CD4-positive, alpha-beta T cell treated with Interleukin-17A for 1 hour (primary cell): ENCODE measurements around the gene DCC.
"Not testable (repeated sequence)": the region's sequence is repeated elsewhere in the genome, so short reads cannot be mapped to it uniquely, and the experiment has no call there.

Experiments used
- DNase-seq: peaks from one replicate; pipeline ENCODE4 v3.0.0-alpha.2; 2020

DCC gene

GRCh38 chr18:52353589-52353988 is 13.6 kb downstream of the DCC start:
- DNase-seq = no peak

GRCh38 chr18:52363861-52364260 is 23.9 kb downstream of the DCC start:
- no peak for DNase-seq

DNA sequence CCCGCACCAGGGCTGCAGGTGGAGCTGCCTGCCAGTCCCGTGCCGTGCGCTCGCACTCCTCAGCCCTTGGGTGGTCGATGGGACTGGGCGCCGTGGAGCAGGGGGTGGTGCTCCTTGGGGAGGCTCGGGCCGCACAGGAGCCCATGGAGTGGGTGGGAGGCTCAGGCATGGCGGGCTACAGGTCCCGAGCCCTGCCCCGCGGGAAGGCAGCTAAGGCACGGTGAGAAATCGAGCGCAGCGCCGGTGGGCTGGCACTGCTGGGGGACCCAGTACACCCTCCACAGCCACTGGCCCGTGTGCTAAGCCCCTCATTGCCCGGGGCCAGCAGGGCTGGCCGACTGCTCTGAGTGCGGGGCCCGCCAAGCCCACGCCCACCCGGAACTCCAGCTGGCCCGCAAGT is 26.9 kb downstream of the DCC start:
- DNase-seq = not testable (repeated sequence)

DNA sequence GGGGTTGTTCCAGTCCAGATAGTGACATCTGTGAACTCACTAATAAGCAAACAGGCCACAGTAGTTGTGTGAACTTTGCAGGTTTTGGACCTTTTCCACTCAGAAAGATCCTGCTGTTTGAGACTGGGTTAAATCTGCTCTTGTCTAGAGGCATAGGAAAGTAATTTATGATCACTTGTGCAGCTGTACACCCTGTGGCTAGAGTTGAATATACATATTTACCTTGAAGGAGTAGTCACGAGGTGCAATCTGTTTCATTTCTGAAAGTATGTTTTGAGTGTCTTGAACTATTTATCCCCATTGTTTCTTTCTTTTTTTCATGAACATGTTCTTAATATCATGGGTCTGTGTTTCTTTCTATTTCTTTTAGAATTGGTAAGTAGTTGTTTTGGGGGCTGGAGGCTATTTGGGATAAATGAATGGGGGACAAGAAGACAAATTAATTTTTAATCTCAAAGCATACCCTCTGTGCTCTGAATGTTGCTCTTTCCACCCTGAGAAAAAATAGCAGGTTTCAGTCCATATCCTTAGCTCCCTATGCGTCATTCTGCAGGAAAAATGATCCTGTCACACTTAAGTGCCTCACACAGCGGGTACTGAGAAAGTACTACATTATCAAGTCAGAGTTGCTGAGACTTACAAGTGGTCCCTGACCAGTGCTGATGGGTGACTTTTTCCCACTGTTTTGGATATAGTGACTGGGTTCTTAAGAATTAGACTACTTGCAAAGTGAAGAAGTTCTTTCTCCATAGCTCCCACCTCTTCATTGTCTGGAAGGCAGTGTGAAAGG is 28.2 kb downstream of the DCC start:
- no peak for DNase-seq

DNA sequence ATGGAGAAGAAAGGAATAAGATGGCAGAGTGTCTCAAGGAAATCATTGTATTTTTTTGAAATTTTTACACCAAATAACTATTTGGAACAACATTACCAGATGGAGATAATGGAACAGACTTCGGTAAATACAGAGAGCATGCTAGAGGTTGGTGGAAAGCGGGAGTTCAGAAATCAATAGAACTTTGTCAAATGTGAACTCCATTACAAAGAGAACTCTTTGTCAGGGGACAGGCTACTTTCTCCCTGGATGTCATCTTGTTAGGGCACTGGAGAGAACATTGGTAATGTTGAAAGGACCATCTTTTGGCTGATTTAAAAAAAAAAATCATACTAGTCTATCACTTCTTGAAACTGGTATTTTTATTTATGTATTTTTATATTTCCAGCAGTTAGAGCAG is 30.8 kb downstream of the DCC start:
- no peak for DNase-seq

- no peak for DNase-seq
Observed at GRCh38 chr18:52376104-52376503, 36.1 kb downstream of the DCC start.

DNA sequence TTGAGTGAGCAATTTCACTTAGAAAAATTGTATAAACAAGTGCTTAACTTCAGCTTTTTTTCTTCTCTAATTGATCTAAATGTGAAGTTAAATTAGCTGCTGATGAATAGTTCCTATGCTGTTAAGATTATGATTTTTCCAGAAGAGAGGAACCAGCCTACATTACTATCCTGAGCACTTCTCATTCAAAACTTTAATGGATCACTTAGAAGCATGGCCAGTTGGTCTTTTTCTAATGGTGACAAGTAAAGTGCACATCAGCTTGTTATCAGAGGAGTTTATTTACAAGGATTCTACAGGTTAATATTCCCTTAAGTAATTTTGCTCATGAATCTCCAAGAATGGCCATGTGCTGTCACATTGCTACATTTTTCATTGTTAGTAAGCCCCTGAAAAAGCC is 37.1 kb downstream of the DCC start:
- DNase-seq = no peak

DNA sequence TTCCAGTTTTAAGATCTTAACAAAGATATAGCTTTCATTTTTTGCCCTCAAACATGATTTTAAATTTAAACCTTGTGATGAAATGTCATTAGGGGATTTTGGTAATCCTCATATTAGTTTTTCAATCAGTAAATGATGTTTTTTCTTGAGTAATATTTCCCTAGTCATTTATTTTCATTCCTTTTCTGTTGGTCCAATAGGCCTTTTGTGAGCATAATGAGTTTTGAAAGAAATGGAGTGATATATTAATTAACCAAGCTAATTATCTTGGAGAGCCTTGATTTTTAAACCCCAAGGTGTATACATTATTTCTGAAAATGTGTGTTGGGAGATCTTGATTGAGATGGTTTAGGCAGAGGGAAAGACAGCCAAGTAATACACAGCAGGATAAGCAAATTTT is 46.3 kb downstream of the DCC start:
- DNase-seq = no peak

GRCh38 chr18:52387175-52387574 is 47.2 kb downstream of the DCC start:
- DNase-seq = no peak

DNA sequence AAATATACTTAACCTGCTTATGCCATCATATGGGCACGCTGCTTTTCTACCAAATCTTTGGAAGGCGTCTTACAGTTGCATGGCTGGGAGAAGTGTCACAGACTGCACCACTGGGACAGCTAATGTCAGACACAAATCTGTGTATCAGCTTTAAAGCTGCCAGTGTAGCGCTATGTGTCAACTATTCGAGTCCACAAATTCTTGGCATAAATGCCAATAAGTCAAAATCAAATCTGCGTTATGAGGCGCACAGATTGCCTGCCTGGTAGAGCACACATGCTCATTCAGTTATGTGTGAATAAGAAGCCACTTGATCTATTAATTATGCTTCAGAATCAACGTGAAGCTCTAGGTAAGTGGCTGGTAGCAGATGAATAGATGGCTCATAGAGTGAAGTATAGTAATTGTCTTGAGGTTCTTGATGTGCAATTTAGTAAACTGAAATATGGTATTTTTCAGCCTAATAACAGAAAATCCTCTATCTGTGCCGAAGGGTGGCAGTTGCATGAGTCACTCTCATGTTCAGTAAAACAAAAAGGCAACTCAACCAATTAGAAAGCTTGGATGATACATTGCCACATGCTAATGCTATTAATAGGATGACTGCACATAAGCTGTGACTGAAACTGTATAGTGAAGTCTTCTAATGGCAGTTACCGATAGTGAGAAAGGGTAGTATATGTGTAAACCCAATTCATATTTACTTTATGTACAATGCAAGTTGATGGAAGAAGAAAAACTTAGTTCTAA is 52.0 kb downstream of the DCC start:
- DNase-seq = no peak

- no peak for DNase-seq
Observed at GRCh38 chr18:52394602-52395001, 54.6 kb downstream of the DCC start.

GRCh38 chr18:52395146-52395852 is 55.3 kb downstream of the DCC start:
- DNase-seq = no peak

DNA sequence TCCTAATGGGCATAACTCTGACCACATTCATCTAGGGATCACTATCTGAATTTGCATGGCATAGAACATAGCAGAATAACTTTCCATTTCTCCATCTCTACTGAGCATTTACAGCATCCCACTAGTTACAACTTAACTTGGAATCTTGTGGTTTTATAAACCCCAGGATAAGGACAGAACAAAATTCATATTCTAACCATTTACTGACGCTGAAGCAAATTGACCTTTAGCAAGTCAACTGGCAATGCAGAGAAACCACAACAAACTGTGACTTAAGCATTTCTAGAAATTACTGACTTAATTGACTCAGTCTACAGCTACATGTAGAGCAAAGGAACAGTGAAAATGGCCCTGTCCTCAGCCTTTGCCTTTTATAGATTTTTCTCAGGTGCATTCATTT is 61.2 kb downstream of the DCC start:
- no peak for DNase-seq

DNA sequence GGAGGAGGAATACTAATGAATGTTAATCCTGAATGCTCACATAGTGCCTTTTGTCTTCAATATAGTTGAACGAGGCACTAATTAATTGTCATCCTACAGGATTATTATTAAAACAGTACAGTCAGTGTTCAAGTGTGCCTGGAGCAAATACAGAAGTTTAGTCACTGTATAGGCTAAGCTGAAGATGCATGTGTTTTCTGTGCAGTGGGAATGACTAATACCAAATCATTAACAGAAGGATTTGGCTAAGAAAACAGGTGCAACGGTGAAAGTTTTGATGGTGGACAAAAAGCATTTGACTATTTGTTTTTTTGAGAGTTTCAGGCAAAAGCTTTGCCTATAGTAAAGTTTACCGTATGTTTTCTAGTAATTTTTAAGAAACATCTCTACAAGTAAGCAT is 62.8 kb downstream of the DCC start:
- no peak for DNase-seq

DNA sequence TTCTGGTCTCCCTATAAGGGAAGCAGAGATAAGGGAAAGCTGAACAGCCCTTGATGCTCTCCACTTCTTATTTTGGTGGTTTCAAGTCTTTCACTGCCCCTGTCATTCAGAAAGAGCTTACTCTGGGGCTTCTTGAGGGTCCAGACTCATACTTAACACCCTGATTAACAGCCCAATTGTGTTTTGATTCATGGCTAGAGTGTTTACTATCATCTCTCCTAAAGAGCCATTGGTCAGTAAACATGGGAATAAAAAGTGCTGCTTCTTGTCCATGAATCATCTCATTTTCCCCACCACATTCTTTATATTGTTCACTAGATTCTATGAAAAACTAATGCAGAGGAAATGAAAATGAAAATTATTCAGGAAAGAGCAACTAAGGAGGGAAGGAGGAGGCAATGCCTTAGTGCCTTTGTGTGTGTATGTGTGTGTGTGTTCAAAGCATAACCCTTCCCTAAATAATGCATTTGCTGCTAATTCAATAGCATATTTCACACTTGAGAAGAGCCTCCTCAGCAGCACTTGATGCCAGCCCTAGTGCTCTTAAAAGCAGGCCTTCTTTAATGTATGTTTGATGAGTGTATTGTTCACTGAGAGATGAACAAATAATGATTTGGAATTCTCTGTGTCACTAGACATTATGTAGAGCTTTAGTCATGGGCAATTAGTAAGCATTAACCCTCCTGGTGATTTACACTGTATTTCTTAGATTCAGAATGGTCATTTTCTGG is 63.5 kb downstream of the DCC start:
- no peak for DNase-seq

GRCh38 chr18:52408800-52409302 is 68.9 kb downstream of the DCC start:
- DNase-seq = no peak

DNA sequence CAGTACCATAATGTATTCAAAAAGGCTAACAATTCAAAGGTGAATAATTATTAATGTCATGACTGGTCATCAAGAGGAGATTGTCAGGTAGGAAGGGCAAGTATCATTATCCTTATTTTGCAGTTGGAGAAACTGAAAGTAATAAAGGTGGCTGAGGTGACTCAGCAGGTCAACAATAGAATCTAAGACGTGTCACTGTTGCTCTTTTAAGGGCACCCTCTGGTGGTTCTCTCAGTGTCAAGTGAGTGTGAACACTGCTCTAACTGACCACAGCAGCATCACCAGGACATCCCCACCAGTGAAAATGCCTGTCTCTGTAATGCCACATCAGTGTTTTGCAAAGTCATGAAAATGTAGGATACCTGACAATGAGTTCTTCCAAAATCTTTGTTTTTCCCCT is 69.7 kb downstream of the DCC start:
- DNase-seq = no peak

GRCh38 chr18:52415131-52415530 is 75.1 kb downstream of the DCC start:
- no peak for DNase-seq

DNA sequence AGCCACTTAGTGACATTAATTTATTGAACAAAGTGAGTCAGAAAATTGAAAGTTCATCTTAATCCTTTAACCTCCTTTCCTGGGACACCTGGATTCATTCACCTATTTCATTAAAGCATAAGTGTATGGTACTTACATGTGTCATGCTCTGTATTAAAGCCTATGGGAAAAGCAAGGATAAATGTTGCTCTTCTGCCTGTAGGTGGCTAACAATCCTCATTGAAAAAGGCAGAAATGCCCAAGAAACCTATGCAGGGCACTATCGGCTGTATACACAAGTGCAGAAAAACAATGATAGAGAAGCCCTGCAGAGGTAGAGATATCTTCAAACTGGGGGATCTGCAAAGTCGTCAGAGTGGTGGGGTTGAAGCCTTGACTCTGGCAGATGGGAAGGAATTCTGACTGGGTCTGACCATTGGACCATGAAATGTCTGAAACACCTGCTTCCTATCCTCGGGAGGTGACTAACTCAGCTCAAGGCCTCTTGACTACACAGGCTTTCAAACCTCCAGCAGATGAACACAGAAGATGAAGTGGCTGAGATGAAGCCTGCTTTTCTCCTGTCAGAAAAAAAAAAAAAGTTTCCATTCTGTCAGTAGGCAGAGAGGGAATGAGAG is 83.1 kb downstream of the DCC start:
- no peak for DNase-seq

- DNase-seq = no peak
Observed at GRCh38 chr18:52426041-52426440, 86.0 kb downstream of the DCC start.

DNA sequence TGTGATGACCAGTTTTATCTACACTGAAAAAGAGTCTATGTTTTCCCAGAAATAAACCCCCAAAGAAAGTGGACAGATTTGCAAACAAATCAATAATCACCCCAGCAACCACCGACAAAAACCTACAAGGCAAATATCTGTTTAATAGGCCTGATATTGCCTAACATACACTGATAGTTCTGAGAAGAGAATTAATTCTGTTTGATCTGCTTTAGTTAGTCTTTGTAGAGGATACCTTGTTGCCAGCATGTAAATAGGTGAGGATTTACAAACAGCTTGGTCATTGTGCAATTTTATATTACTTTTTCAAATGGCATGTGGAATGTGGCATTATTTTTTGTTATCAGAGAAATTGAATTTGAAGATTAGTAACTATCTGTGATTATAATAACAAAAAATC is 86.5 kb downstream of the DCC start:
- no peak for DNase-seq

DNA sequence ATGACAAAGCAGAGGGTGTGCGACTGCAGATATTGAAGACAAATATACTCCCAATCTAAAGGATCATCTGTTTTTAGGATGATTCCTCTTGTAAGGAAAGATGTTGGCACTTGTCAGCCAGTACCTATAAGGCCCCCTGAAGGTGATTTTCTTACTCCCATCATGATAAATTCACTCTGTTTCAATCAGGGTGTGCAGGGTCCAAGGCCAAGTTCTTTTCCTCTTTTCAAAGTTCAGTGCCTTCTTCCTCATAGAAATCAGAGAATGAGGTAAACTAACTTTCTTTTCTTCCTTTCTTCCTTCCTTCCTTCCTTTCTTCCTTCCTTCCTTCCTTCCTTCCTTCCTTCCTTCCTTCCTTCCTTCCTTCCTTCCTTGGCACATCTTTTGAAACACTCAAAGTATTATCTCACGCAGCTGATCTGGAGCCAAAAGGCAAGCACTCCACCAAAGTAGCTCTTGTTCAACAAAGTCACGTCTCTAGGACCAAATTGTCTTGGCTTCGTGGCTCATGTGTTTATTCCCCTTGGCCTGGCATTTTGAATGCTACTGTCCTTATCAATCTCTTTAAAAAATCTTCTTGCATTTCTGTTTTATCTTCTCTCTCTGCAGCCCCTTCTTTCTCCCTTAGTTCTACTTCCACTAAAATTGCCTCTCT is 87.7 kb downstream of the DCC start:
- DNase-seq = no peak
